Esophagus muscularis mucosa (tissue), 4 donors: ENCODE results near the gene RPS29.

ENCODE experiments used
- CTCF ChIP-seq, 3 experiments: fragments of 200-600 bp in 2 of 3; fragments of 450-650 bp in 1 of 3; sonication (generic) in 2 of 3; IDR thresholded peaks; one replicate each; pipeline ENCODE4 v1.5.1; 2017 to 2019; ENCODE audit warnings: antibody characterized with exemption in 3 of 3, mild to moderate bottlenecking in 2 of 3, moderate library complexity in 1 of 3
- EP300 ChIP-seq: sonication (generic); formaldehyde crosslinking; IDR thresholded peaks from one replicate; pipeline ENCODE4 v1.6.1; 2017; ENCODE audit warnings: antibody characterized with exemption
- POLR2A ChIP-seq: fragments of 450-650 bp; IDR thresholded peaks from one replicate; pipeline ENCODE4 v1.6.1; 2017; ENCODE audit warnings: antibody characterized with exemption, moderate library complexity, mild to moderate bottlenecking, low read depth
- POLR2AphosphoS5 ChIP-seq, 2 donors: sonication (generic); formaldehyde crosslinking; IDR thresholded peaks; one replicate each; pipeline ENCODE4 v1.6.1; 2017; ENCODE audit warnings: antibody characterized with exemption in 2 of 2

- TF ChIP-seq CTCF (IDR thresholded peaks at IDR 0.05) = no peak
- TF ChIP-seq POLR2AphosphoS5 (IDR thresholded peaks at IDR 0.05) = no peak
- TF ChIP-seq EP300 = no peak
- TF ChIP-seq POLR2A = no peak
Measured at GRCh38 chr14:49593016-49593415, 6.8 kb upstream of the RPS29 start.
